Fibroblast of lung (primary cell): Measurements from ENCODE around the gene MARK4.

Experiments used
- EZH2 ChIP-seq: IDR thresholded peaks from 2 replicates; pipeline ENCODE4 v1.5.1; 2012; ENCODE audit warnings: low read length, control low read depth, mild to moderate bottlenecking; ENCODE audit errors: missing control alignments
- TF ChIP-seq, protein P1 (sequence below), 2 donors: IDR thresholded peaks in 1 of 2; conservative IDR thresholded peaks in 1 of 2; 1 replicate in 1 of 2; 2 replicates in 1 of 2; pipeline ENCODE4 v1.5.1; 2011 to 2012; ENCODE audit warnings: low read length in 2 of 2, control low read depth in 1 of 2, inconsistent platforms in 1 of 2, low read depth in 1 of 2, mild to moderate bottlenecking in 1 of 2

GRCh38 chr19:45331411-45331810, 80.3 kb downstream of the MARK4 start:
- no peak for TF ChIP-seq EZH2
- TF ChIP-seq, protein P1, sequence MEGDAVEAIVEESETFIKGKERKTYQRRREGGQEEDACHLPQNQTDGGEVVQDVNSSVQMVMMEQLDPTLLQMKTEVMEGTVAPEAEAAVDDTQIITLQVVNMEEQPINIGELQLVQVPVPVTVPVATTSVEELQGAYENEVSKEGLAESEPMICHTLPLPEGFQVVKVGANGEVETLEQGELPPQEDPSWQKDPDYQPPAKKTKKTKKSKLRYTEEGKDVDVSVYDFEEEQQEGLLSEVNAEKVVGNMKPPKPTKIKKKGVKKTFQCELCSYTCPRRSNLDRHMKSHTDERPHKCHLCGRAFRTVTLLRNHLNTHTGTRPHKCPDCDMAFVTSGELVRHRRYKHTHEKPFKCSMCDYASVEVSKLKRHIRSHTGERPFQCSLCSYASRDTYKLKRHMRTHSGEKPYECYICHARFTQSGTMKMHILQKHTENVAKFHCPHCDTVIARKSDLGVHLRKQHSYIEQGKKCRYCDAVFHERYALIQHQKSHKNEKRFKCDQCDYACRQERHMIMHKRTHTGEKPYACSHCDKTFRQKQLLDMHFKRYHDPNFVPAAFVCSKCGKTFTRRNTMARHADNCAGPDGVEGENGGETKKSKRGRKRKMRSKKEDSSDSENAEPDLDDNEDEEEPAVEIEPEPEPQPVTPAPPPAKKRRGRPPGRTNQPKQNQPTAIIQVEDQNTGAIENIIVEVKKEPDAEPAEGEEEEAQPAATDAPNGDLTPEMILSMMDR (conservative IDR thresholded peaks at IDR 0.05 in 1 of 2, IDR thresholded peaks at IDR 0.05 in 1 of 2; ENCODE audit: low read depth in 1 of 2, low read length in 2 of 2): no peak
